K562 (cell line): Measurements from ENCODE around the gene SLC25A4. TPM values are rescaled to one million over a fixed set of nuclear protein-coding genes. Genes with fewer than 3 reads are reported as not detected.

Source experiments
- ATF3 ChIP-seq, 2 experiments: fragments of 450-650 bp in 1 of 2; sonication (generic) in 1 of 2; formaldehyde crosslinking in 1 of 2; IDR thresholded peaks in 1 of 2; conservative IDR thresholded peaks in 1 of 2; 2 replicates each; pipeline versions ENCODE4 v1.6.1 to v1.8.1; 2016 to 2023; ENCODE audit warnings: mild to moderate bottlenecking in 2 of 2, moderate library complexity in 2 of 2, inconsistent platforms in 1 of 2, missing genetic modification reagents in 1 of 2
- BRF2 ChIP-seq: IDR thresholded peaks from 3 replicates; pipeline ENCODE4 v1.6.1; 2011; ENCODE audit warnings: borderline replicate concordance, mild to moderate bottlenecking; ENCODE audit not compliant: insufficient read length, insufficient read depth
- CHAMP1 ChIP-seq: fragments of 450-650 bp; IDR thresholded peaks from 2 replicates; pipeline ENCODE4 v1.6.1; 2016; ENCODE audit warnings: mild to moderate bottlenecking
- E2F6 ChIP-seq, 2 experiments: IDR thresholded peaks; 2 replicates each; pipeline ENCODE4 v1.6.1; 2011; ENCODE audit warnings: borderline replicate concordance in 1 of 2, control low read depth in 1 of 2, low read depth in 1 of 2, low read length in 1 of 2, mild to moderate bottlenecking in 1 of 2, mixed read lengths in 1 of 2, moderate library complexity in 1 of 2; ENCODE audit not compliant: insufficient read depth in 1 of 2, insufficient read length in 1 of 2, poor library complexity in 1 of 2, severe bottlenecking in 1 of 2; ENCODE audit errors: extremely low read depth in 1 of 2
- FOXK2 ChIP-seq, 2 experiments: fragments of 450-650 bp; IDR thresholded peaks in 1 of 2; conservative IDR thresholded peaks in 1 of 2; 2 replicates each; pipeline ENCODE4 v1.6.1; 2016; ENCODE audit warnings: low read depth in 2 of 2, mild to moderate bottlenecking in 1 of 2
- MBD1 ChIP-seq: fragments of 250-450 bp; sonication (Bioruptor Pico); IDR thresholded peaks from 2 replicates; pipeline ENCODE4 v1.8.0; 2022; ENCODE audit warnings: inconsistent platforms
- MEF2D ChIP-seq: conservative IDR thresholded peaks from 2 replicates; pipeline ENCODE4 v1.6.1; 2016; ENCODE audit warnings: low read depth, missing genetic modification characterization, missing compliant biosample characterization
- PATZ1 ChIP-seq: fragments of 250-450 bp; sonication (Bioruptor Pico); IDR thresholded peaks from 2 replicates; pipeline ENCODE4 v1.5.0; 2020; ENCODE audit warnings: mild to moderate bottlenecking, borderline replicate concordance
- RBM22 ChIP-seq: fragments of 200-400 bp; formaldehyde crosslinking; IDR thresholded peaks from 2 replicates; pipeline ENCODE4 v1.6.1; 2018; ENCODE audit warnings: low read length, low read depth; ENCODE audit not compliant: poor library complexity, severe bottlenecking
- XRCC3 ChIP-seq: fragments of 450-650 bp; IDR thresholded peaks from 2 replicates; pipeline ENCODE4 v1.6.1; 2017; ENCODE audit warnings: mild to moderate bottlenecking, moderate library complexity
- ZNF277 ChIP-seq: fragments of 250-450 bp; sonication (Bioruptor Pico); IDR thresholded peaks from 2 replicates; pipeline ENCODE4 v1.8.0; 2022; ENCODE audit warnings: inconsistent platforms, mild to moderate bottlenecking, moderate library complexity, borderline replicate concordance
- ZNF3 ChIP-seq: fragments of 250-450 bp; sonication (Bioruptor Pico); IDR thresholded peaks from 2 replicates; pipeline ENCODE4 v1.5.0; 2021; ENCODE audit warnings: mild to moderate bottlenecking, moderate library complexity
- polyA plus RNA-seq, 8 experiments: library from polyadenylated mRNA; depleted of rRNA in 4 of 8; stranded (reverse) in 5 of 8; unstranded in 3 of 8; fragments of >200 nt; fragmentation: Nextera tagmentation in 2 of 8; fragmentation: Illumina TruSeq in 1 of 8; extraction: Ambion mirVana in 2 of 8; extraction: Trizol in 1 of 8; gene quantifications; 2 replicates each; pipeline versions ENCODE4 v1.2.1 to v1.2.3, GENCODE V29; 2011 to 2014; ENCODE audit warnings: inconsistent platforms in 1 of 8, missing spikeins in 1 of 8
- total RNA-seq, 7 experiments: library from RNA; depleted of rRNA in 6 of 7; stranded (reverse); fragments of >200 nt in 6 of 7; fragmentation: Illumina TruSeq in 2 of 7; extraction: Trizol in 2 of 7; gene quantifications; 2 replicates each; pipeline versions ENCODE4 v1.2.1 to v1.2.3, GENCODE V29; 2011 to 2021; ENCODE audit warnings: low replicate concordance in 1 of 7

SLC25A4 gene
- total and polyA plus RNA-seq, 9 of the 15 experiments (the other 6 are each of a cell fraction or from before 2014, with no cell fraction given): 8.3 to 28.6 (median 19.5) TPM

- TF ChIP-seq RBM22: no peak
- no peak for TF ChIP-seq XRCC3
- TF ChIP-seq PATZ1 (CRISPR knock-in tag): no peak
- 0 out of 2 replicates have a peak, but pooled peaks have one; percentile 46 for TF ChIP-seq MEF2D (tag)
- TF ChIP-seq ATF3 (IDR thresholded peaks at IDR 0.05): peak; percentile 83
- no peak for TF ChIP-seq ATF3 (CRISPR knock-in tag; conservative IDR thresholded peaks at IDR 0.05)
- TF ChIP-seq FOXK2 (conservative IDR thresholded peaks at IDR 0.05 in 1 of 2, IDR thresholded peaks at IDR 0.05 in 1 of 2; ENCODE audit: low read depth in 2 of 2): no peak
- no peak for TF ChIP-seq E2F6 (IDR thresholded peaks at IDR 0.05; ENCODE audit: borderline replicate concordance in 1 of 2, extremely low read depth in 1 of 2, insufficient read depth in 1 of 2, insufficient read length in 1 of 2, low read depth in 1 of 2, low read length in 1 of 2, poor library complexity in 1 of 2, severe bottlenecking in 1 of 2)
- TF ChIP-seq CHAMP1: no peak
- no peak for TF ChIP-seq ZNF277
- TF ChIP-seq MBD1 (CRISPR knock-in tag): no peak
- TF ChIP-seq ZNF3: no peak
- no peak for TF ChIP-seq BRF2
Observed at GRCh38 chr4:185112104-185112503, 31.0 kb upstream of the SLC25A4 start (continued).
